ENCODE results near the gene SLC2A6.

SLC2A6 gene

GRCh38 chr9:133471551-133472276, 7.2 kb downstream of the SLC2A6 start:
- no peak for DNase-seq (ENCODE audit: low spot score)
- no peak for TF ChIP-seq CTCF (conservative IDR thresholded peaks at IDR 0.05; ENCODE audit: low read depth)
- peak overlapping the region; percentile 74 for H3K27ac ChIP-seq
- ChIA-PET POLR2A (ENCODE audit: low non-redundant PET) (interaction anchor here (0.6 kb wide), 1 partner anchor 116 kb away, joined by 5 read pairs; no protein-coding TSS in a partner anchor), CTCF (interaction anchor here (0.6 to 1.6 kb wide), 5 partner anchors 13 to 187 kb away, joined by 3 to 7 read pairs (median 4); no protein-coding TSS in a partner anchor)

- CTCF ChIA-PET = interaction anchor here (0.9 kb wide), 1 partner anchor 16 kb away, joined by 5 read pairs; no protein-coding TSS in a partner anchor
- peak overlapping the region; percentile 74 for H3K27ac ChIP-seq
- TF ChIP-seq CTCF (conservative IDR thresholded peaks at IDR 0.05; ENCODE audit: low read depth) = no peak
- POLR2A ChIA-PET (ENCODE audit: low non-redundant PET) = no interaction called here
- DNase-seq (ENCODE audit: low spot score) = no peak
These were observed 7.9 kb downstream of the SLC2A6 start for GRCh38 chr9:133470988-133471387.

- CTCF ChIA-PET = no interaction called here
- POLR2A ChIA-PET (ENCODE audit: low non-redundant PET) = no interaction called here
- DNase-seq (ENCODE audit: low spot score) = no peak
- no peak for TF ChIP-seq CTCF (conservative IDR thresholded peaks at IDR 0.05; ENCODE audit: low read depth)
- H3K27ac ChIP-seq = peak overlapping the region; percentile 74
These were observed 8.4 kb downstream of the SLC2A6 start for GRCh38 chr9:133470427-133470924.

GRCh38 chr9:133468777-133469421, 10.0 kb downstream of the SLC2A6 start:
- CTCF ChIA-PET = no interaction called here
- H3K27ac ChIP-seq = no peak overlapping the region
- POLR2A ChIA-PET (ENCODE audit: low non-redundant PET) = interaction anchor here (1.8 kb wide), 1 partner anchor 9 kb away, joined by 5 read pairs; the partner anchor contains the start of gene SLC2A6
- TF ChIP-seq CTCF (conservative IDR thresholded peaks at IDR 0.05; ENCODE audit: low read depth) = no peak
- DNase-seq (ENCODE audit: low spot score) = no peak

GRCh38 chr9:133468374-133468773, 10.5 kb downstream of the SLC2A6 start:
- H3K27ac ChIP-seq = no peak overlapping the region
- no peak for TF ChIP-seq CTCF (conservative IDR thresholded peaks at IDR 0.05; ENCODE audit: low read depth)
- ChIA-PET POLR2A (ENCODE audit: low non-redundant PET) (interaction anchor here (1.8 kb wide), 1 partner anchor 10 kb away, joined by 5 read pairs; the partner anchor contains the start of gene SLC2A6), CTCF (no interaction called here)
- DNase-seq (ENCODE audit: low spot score) = no peak

GRCh38 chr9:133467101-133467500, 11.8 kb downstream of the SLC2A6 start:
- ChIA-PET CTCF (no interaction called here), POLR2A (ENCODE audit: low non-redundant PET) (no interaction called here)
- TF ChIP-seq CTCF (conservative IDR thresholded peaks at IDR 0.05; ENCODE audit: low read depth) = no peak
- no peak for DNase-seq (ENCODE audit: low spot score)
- no peak overlapping the region for H3K27ac ChIP-seq

All from RWPE1 (cell line).